Subcutaneous adipose tissue (tissue), 4 donors: ENCODE measurements around the gene DLG2. TPM values are rescaled to one million over a fixed set of nuclear protein-coding genes. Genes with fewer than 3 reads are reported as not detected.

Experiments used
- small RNA-seq: library from RNA; depleted of rRNA; stranded (forward); fragments of <200 nt; gene quantifications from one replicate; pipeline ENCODE3, GENCODE V24; 2016
- total RNA-seq, 4 donors: library from RNA; depleted of rRNA; stranded (reverse); fragments of >200 nt; gene quantifications; one replicate each; pipeline ENCODE4 v1.1.0, GENCODE V29; 2016
- TF ChIP-seq, protein P1 (sequence below): fragments of 450-650 bp; IDR thresholded peaks from one replicate; pipeline ENCODE4 v1.5.1; 2016; ENCODE audit warnings: low read depth, mild to moderate bottlenecking, control low read depth, antibody characterized with exemption, moderate library complexity

Gene DLG2
- total RNA-seq, 4 donors from 2014 or later = 3.6 to 7.0 (median 6.1) TPM

DNA sequence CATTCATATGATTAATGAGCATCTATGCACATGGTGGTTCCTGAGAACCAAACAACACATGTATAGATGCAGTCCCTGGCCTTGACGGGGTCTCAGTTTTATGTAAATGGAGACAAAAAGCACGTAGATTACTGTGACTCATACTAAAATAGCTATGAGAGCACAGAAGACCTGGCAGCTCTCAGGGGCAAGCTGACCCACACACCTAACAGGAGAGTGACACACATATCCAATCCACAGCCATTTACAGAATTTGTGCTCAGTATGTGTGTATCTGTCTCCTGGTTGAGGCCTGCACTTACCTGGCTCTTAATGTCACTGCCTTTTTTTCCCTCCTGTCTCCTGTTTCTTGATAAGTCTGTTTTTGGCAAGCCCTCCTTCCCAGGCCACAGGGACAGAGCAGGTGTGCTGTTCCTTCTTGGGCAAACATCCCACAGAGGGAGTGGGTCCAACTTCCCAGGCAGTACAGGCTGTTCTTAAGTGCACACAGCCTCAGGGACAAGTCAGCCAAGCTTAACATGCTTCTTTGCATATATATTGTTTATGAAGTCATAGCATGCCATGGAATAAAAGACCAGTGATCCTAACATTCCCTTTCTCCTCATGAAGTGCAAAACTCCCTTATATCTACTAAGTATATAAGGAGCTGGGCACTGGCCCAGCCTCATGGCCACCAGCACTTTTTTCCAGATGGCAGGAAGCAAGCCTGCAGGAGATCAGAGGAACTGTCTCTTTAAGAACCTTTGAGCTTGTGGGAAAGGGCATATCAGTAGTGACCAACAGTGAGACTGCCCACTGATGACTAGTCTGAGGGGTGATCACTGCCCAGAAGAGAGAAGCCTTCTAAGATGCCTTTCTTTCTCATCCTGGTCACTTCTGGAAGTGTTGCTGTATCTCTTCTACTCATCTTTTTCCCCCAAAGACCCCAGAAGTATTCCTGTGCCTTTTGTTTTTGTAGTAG, 2216.3 kb downstream of the DLG2 start:
- TF ChIP-seq, protein P1, sequence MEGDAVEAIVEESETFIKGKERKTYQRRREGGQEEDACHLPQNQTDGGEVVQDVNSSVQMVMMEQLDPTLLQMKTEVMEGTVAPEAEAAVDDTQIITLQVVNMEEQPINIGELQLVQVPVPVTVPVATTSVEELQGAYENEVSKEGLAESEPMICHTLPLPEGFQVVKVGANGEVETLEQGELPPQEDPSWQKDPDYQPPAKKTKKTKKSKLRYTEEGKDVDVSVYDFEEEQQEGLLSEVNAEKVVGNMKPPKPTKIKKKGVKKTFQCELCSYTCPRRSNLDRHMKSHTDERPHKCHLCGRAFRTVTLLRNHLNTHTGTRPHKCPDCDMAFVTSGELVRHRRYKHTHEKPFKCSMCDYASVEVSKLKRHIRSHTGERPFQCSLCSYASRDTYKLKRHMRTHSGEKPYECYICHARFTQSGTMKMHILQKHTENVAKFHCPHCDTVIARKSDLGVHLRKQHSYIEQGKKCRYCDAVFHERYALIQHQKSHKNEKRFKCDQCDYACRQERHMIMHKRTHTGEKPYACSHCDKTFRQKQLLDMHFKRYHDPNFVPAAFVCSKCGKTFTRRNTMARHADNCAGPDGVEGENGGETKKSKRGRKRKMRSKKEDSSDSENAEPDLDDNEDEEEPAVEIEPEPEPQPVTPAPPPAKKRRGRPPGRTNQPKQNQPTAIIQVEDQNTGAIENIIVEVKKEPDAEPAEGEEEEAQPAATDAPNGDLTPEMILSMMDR = no peak

DNA sequence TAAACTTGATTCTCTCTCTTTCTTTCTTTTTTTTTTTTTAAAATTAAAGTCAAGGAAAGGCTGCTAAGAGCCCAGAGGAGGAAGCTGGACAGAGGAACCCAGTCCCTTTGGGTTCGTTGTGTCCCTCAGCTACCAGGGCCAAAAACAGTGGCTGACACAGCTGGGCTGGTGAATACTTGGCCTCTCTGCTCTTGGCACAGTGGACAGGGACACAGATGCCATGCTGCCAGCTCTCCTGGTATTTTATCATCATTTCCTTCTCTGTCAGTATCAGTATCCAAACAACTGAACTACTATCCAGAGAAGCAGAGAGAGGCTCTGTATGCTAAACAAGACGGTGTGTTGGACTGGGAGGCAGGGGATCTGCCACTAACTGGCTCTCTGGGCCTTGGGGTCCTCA, 2217.3 kb downstream of the DLG2 start:
- TF ChIP-seq, protein P1 = no peak

DNA sequence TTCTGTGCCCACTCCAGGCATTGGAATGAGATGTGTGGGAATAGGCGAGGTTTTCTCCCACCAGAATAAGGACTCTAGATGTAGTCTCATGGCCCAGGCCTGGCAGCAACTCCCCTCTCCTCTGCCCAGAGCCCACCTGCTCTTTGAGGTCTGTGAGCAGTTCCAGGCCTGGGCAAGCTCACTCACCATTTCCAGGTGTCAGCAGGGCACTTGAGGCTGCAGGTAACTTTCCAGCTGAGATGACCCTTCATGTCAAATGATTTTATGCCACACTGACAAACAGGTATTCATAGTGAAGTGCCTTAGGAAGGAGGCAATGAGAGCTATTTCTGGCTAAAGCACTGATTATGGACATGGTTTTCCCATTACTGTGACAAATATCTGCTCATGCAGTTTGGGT, 2217.7 kb downstream of the DLG2 start:
- TF ChIP-seq, protein P1 = no peak

DNA sequence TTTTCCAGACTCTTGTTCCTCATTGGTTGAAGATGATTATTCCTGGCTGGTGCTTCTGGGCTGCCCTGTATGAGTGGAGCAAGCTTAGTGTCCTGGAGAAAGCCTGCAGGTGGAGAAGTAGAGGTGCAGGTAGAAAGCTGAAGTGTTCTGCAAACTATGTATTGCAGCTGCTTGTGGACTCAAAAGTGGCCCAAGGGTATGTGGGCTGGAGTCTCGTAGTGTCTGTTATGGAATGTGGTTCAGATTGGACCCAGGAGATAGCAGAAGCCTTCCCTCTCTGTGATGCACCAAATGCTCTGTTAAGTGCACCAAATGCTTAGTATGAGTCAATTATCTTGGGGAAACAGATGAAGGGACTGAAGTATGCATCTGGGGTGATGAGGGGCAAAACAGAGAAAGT, 2218.2 kb downstream of the DLG2 start:
- TF ChIP-seq, protein P1 = no peak

Small RNAs within 50 kb of the gene (small RNA-seq; reads per million reads assigned to genes)
- gene RF02112 (not detected), gene RF02113 (not detected), gene RNU6-1292P (not detected)

Other genes with a start within 250 kb of the DLG2 start
- gene TMEM126B, start 1.2 kb upstream of the DLG2 start, total RNA-seq = 10 to 100 TPM; 41.1 to 69.3 (median 58.2) TPM
- 10 to 100 TPM; 18.9 to 71.9 (median 32.2) TPM for gene TMEM126A, start 20.6 kb upstream of the DLG2 start, total RNA-seq
- 10 to 100 TPM; 51.8 to 65.9 (median 62.5) TPM for gene CREBZF, start 37.8 kb upstream of the DLG2 start, total RNA-seq
- 1 to 10 TPM in 2 of 4 donors, under 1 TPM in 2; 0.49 to 2.2 (median 0.88) TPM for gene CCDC89, start 58.9 kb upstream of the DLG2 start, total RNA-seq
- gene SYTL2, start 183.8 kb upstream of the DLG2 start, total RNA-seq = 10 to 100 TPM; 14.3 to 27.7 (median 20.9) TPM
- not detected for gene CCDC83, start 228.0 kb upstream of the DLG2 start, total RNA-seq